Regular cardiac myocyte (primary cell): Measurements from ENCODE around the gene HSFX1. TPM values are rescaled to one million over a fixed set of nuclear protein-coding genes. Genes with fewer than 3 reads are reported as not detected.

Experiments used
- total RNA-seq: library from RNA; depleted of rRNA; stranded (reverse); fragments of >200 nt; gene quantifications from 2 replicates; pipeline ENCODE4 v1.2.3, GENCODE V29; 2014

HSFX1 gene, protein sequence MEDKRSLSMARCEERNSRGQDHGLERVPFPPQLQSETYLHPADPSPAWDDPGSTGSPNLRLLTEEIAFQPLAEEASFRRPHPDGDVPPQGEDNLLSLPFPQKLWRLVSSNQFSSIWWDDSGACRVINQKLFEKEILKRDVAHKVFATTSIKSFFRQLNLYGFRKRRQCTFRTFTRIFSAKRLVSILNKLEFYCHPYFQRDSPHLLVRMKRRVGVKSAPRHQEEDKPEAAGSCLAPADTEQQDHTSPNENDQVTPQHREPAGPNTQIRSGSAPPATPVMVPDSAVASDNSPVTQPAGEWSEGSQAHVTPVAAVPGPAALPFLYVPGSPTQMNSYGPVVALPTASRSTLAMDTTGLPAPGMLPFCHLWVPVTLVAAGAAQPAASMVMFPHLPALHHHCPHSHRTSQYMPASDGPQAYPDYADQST
- total RNA-seq: 0.38 and 0.85 TPM in 2 replicates

GRCh38 chrX:149773768-149774167 lies at the start of gene HSFX1:
HSFX1 (plus strand) TSS chrX:149774068; CDS start chrX:149774682, 614 bp downstream.

GRCh38 chrX:149781727-149782126 lies 7.9 kb downstream of the HSFX1 start, which contains the start of gene MAGEA9:
MAGEA9 (plus strand) TSS chrX:149781930; CDS start chrX:149786211, 4,281 bp downstream.

Other genes starting within 250 kb of the HSFX1 start
- gene EOLA1, start 233.1 kb upstream of the HSFX1 start, total RNA-seq: 13.8 and 20.6 TPM in 2 replicates
- not detected in 2 replicates for gene HSFX3, start 224.1 kb upstream of the HSFX1 start, total RNA-seq
- gene MAGEA9B, start 186.6 kb upstream of the HSFX1 start, total RNA-seq: not detected in 2 replicates
- gene HSFX2, start 178.8 kb upstream of the HSFX1 start, total RNA-seq: not detected in 2 replicates
- 12.8 and 21.4 TPM in 2 replicates for gene TMEM185A, start 142.3 kb upstream of the HSFX1 start, total RNA-seq
- not detected in 2 replicates for gene MAGEA11, start 62.0 kb upstream of the HSFX1 start, total RNA-seq
- not detected in 2 replicates for gene MAGEA9, start 7.9 kb downstream of the HSFX1 start, total RNA-seq
- gene MAGEA8, start 107.1 kb downstream of the HSFX1 start, total RNA-seq: not detected in 2 replicates
- not detected in 2 replicates for gene HSFX4, start 155.5 kb downstream of the HSFX1 start, total RNA-seq
- 16.9 and 29.1 TPM in 2 replicates for gene EOLA2, start 164.4 kb downstream of the HSFX1 start, total RNA-seq